ENCODE data around the gene BOLA2B. TPM values are rescaled to one million over a fixed set of nuclear protein-coding genes. Genes with fewer than 3 reads are reported as not detected.
"Not testable (repeated sequence)": the region's sequence is repeated elsewhere in the genome, so short reads cannot be mapped to it uniquely, and the experiment has no call there.

BOLA2B gene
- 64.5 and 73.2 TPM in 2 replicates for total RNA-seq
- long read RNA-seq, partial matches to known transcripts: 0 of 5 reads
- long read RNA-seq, other reads (novel, unspliced or antisense): 1 of 5 reads

DNA sequence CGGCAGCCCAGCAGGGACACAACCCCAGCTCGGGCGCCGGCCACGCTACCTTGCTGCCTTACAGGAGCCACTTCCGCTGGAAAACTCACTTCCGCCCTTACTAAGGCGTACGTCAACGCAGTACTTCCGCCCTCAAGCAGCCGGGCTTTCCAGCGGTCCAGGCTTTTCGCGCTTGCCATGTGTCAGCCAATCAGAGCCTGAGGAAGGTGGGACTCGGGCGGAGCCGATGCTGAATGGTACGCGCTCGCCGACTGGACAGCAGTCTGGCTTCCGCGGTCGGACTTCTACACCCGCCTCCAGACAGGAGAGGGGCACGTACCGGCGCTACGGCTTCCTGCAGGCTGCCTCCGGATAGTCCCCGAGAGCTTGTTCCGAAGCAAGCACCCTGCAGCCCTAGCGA, at the start of gene BOLA2B, which contains the start of gene SLX1A:
Gene BOLA2B, minus strand, starts transcription at position 52 of the 400 bp plus-strand sequence. CDS start 71 bp downstream, outside the sequence.
Gene SLX1A, plus strand, starts transcription at position 261 of the 400 bp plus-strand sequence. CDS start 210 bp downstream, outside the sequence.
- not testable (repeated sequence) for H3K4me1 Mint-ChIP-seq (ENCODE audit: unreplicated experiment); H3K36me3 Mint-ChIP-seq (ENCODE audit: unreplicated experiment); DNase-seq (ENCODE audit: extremely low spot score, unreplicated experiment); H3K27ac Mint-ChIP-seq (ENCODE audit: unreplicated experiment); H3K27me3 Mint-ChIP-seq (ENCODE audit: unreplicated experiment); H3K4me3 Mint-ChIP-seq (ENCODE audit: unreplicated experiment); H3K9me3 Mint-ChIP-seq (ENCODE audit: unreplicated experiment)

DNA sequence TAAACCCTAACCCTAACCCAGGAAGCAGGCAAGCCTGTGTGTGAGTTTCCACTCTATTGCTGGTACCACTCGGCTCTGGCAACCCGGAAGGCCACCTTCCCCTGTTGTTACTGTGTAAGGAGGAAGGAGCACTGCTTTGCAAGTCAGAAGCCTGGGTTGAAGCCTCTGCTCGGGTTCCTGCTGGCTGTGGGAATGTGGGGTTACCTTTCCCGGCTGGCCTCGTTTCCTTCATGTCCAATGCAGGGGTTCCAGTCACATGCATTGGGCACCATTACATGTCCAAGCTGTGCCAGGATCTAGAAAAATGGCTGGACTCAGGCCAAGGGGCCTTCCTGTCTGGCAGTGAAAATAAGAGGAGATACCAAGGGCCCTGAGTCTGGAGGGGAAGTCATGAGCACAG, 23.6 kb upstream of the BOLA2B start:
- not testable (repeated sequence) for H3K9me3 Mint-ChIP-seq (ENCODE audit: unreplicated experiment)

DNA sequence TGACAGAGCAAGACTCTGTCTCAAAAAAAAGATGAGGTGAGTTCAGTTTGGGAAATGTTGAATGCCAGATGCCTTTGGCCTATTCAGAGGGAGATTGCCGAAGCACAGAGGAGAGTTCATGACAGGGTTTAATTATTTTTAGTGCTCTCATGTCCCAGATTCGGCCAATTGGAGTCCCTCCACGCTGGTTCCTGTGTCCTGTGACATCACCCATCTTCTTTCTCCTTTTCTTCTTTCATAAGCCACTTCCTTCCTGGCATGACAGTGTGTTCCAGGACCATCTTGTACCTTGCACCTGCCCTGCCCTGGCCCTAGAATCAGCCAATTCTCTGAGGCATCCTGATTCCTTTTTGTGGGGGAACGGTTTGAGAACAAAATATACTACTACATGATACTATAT, 17.9 kb upstream of the BOLA2B start:
- not testable (repeated sequence) for H3K27ac Mint-ChIP-seq (ENCODE audit: unreplicated experiment); H3K27me3 Mint-ChIP-seq (ENCODE audit: unreplicated experiment); H3K4me1 Mint-ChIP-seq (ENCODE audit: unreplicated experiment); DNase-seq (ENCODE audit: extremely low spot score, unreplicated experiment); H3K9me3 Mint-ChIP-seq (ENCODE audit: unreplicated experiment); H3K36me3 Mint-ChIP-seq (ENCODE audit: unreplicated experiment); H3K4me3 Mint-ChIP-seq (ENCODE audit: unreplicated experiment)

More for the DNA sequence above, 23.6 kb upstream of the BOLA2B start:
- not testable (repeated sequence) for H3K27ac Mint-ChIP-seq (ENCODE audit: unreplicated experiment); H3K27me3 Mint-ChIP-seq (ENCODE audit: unreplicated experiment); H3K4me1 Mint-ChIP-seq (ENCODE audit: unreplicated experiment); H3K36me3 Mint-ChIP-seq (ENCODE audit: unreplicated experiment); H3K4me3 Mint-ChIP-seq (ENCODE audit: unreplicated experiment)
- peak; percentile 62 for DNase-seq (ENCODE audit: extremely low spot score, unreplicated experiment)

DNA sequence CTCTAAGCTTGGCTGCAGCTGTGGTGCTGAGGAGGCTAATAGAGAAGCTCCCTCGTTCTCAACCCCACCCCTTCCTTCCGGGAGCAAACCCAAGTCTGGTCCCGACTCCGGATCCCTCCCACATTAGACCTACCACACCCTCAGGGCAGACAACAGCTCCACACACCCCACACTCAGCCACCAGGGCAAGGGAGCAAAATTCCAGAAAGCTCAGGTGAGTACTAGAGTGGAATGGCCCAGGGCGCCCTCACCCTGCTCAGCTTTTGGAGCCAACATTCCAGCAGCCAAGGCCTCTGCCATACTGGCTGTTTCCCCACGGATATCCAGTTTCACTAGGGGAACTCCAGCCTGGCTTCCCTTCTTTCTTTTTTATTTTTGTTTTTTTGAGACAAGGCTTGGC, 15.6 kb upstream of the BOLA2B start:
- H3K27ac Mint-ChIP-seq (ENCODE audit: unreplicated experiment); H3K4me1 Mint-ChIP-seq (ENCODE audit: unreplicated experiment); DNase-seq (ENCODE audit: extremely low spot score, unreplicated experiment); H3K27me3 Mint-ChIP-seq (ENCODE audit: unreplicated experiment); H3K36me3 Mint-ChIP-seq (ENCODE audit: unreplicated experiment); H3K4me3 Mint-ChIP-seq (ENCODE audit: unreplicated experiment); H3K9me3 Mint-ChIP-seq (ENCODE audit: unreplicated experiment): not testable (repeated sequence)

DNA sequence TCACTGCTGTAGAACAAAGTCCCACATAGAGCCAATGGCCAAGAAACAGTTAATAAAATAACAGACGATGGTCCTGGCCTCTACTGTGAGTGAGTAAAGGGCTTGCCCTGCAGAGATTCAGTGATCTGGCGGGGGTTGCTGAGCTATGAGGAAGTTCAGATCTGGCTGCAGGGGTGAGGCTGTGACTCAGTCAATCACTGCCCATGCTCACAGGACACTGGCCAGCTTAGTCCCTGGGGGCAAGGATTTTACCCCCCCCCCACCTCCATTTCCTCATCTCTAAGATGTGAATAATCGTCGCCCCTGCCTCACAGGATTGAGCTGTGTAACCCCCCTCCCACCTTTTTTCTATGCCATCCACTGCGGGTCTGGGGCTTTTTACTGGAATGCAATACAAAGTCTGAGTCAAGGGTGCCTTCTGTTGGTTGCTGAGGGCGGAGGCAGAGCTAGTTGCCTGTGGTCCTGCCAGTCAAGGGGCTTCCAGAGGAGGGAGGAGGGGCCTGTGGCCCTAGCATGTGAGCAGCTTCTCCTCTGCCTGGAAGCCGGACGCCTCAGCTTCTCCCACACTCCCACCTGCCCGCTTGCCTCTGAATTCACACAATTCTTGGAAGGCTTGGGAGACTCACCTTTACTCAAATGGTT, 13.7 kb upstream of the BOLA2B start:
- H3K9me3 Mint-ChIP-seq (ENCODE audit: unreplicated experiment); H3K4me1 Mint-ChIP-seq (ENCODE audit: unreplicated experiment); H3K4me3 Mint-ChIP-seq (ENCODE audit: unreplicated experiment); H3K27me3 Mint-ChIP-seq (ENCODE audit: unreplicated experiment); H3K27ac Mint-ChIP-seq (ENCODE audit: unreplicated experiment); H3K36me3 Mint-ChIP-seq (ENCODE audit: unreplicated experiment): not testable (repeated sequence)
- peak; percentile 62 for DNase-seq (ENCODE audit: extremely low spot score, unreplicated experiment)

DNA sequence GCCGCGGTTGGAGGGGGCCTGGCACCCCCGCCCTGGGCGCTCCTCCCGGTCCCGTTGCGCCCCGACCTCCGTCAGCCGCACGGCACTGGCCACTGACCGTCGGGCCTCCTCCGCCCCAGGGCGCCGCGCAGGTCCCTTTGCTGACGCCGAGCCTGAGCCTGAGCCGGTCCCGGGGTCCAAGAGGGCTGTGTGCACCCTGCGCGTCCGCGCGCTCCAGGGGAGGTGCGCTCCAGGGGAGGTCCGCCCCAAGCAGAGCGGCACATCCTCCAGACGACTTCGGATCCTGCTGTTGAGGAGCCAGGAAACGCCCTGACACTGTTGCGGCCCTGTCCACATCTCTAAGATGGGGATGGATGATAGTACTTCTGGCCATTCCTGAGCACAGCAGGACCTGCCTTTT, 12.8 kb upstream of the BOLA2B start:
- H3K36me3 Mint-ChIP-seq (ENCODE audit: unreplicated experiment); H3K9me3 Mint-ChIP-seq (ENCODE audit: unreplicated experiment); H3K4me1 Mint-ChIP-seq (ENCODE audit: unreplicated experiment); DNase-seq (ENCODE audit: extremely low spot score, unreplicated experiment); H3K27me3 Mint-ChIP-seq (ENCODE audit: unreplicated experiment); H3K4me3 Mint-ChIP-seq (ENCODE audit: unreplicated experiment); H3K27ac Mint-ChIP-seq (ENCODE audit: unreplicated experiment): not testable (repeated sequence)

DNA sequence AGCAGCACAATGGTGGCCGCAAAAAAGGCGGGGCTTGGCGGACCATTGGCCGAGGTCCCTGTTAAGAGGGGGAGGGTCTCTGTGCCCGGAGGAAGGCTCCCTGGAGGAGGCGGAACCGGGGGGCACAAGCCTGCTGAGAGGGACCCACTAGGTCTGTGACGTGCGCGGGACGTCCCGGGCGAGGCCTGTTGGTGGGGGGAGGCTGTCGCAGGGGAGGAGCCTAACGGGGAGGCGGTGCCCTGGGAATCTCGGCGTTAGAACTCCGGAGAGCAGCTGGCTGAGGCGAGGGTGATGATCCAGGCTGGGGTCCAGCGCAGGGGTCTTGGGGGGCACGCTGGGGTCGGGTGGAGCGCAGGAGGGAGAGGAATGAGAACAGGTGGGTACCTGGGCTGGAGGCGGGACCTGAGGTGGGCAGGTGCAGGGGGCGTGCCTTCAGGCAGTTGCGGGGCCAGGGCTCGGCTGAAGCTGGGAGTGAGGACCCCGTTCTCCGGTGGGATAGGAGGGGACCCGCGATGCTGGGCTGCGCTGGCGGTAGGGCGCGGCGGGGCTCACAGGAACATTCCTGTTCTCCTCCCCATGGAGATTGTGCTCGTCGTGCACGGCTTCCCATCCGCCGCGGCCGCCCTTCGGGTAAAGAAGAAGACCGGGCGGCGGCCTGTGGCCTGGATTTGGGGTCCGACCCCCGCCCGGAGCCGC, 12.2 kb upstream of the BOLA2B start:
- not testable (repeated sequence) for H3K27me3 Mint-ChIP-seq (ENCODE audit: unreplicated experiment); H3K36me3 Mint-ChIP-seq (ENCODE audit: unreplicated experiment); H3K9me3 Mint-ChIP-seq (ENCODE audit: unreplicated experiment); H3K4me1 Mint-ChIP-seq (ENCODE audit: unreplicated experiment); H3K27ac Mint-ChIP-seq (ENCODE audit: unreplicated experiment); H3K4me3 Mint-ChIP-seq (ENCODE audit: unreplicated experiment)
- DNase-seq (ENCODE audit: extremely low spot score, unreplicated experiment): peak; percentile 77

DNA sequence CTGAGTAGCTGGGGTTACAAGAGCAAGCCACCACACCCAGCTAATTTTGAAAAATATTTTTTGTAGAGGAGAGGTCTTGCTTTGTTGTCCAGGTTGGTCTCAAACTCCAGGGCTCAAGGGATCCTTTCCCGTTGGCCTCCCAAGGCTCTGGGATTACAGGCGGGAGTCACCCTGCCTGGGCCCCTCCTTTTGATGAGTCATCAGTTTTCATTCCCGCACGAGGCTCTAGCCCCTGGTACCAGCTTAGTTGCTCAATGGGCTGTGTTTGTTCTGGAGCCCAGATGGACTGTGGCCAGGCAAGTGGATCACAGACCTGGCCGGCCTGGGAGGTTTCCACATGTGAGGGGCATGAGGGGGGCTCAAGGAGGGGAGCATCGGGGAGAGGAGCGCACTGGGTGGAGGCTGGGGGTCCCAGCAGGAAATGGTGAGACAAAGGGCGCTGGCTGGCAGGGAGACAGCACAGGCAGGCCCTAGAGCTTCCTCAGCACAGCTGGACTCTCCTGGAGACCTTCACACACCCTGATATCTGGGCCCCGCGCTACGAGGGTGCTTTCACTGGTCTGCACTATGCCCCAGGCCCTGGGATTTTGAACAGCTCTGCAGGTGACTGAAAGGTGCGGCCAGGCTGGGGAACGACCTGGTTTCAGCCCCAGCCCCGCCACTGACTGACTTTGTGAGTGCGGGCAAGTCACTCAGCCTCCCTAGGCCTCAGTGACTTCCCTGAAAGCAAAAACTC, 6.3 kb upstream of the BOLA2B start:
- not testable (repeated sequence) for H3K27ac Mint-ChIP-seq (ENCODE audit: unreplicated experiment); H3K36me3 Mint-ChIP-seq (ENCODE audit: unreplicated experiment); H3K27me3 Mint-ChIP-seq (ENCODE audit: unreplicated experiment); H3K9me3 Mint-ChIP-seq (ENCODE audit: unreplicated experiment); DNase-seq (ENCODE audit: extremely low spot score, unreplicated experiment); H3K4me1 Mint-ChIP-seq (ENCODE audit: unreplicated experiment); H3K4me3 Mint-ChIP-seq (ENCODE audit: unreplicated experiment)

DNA sequence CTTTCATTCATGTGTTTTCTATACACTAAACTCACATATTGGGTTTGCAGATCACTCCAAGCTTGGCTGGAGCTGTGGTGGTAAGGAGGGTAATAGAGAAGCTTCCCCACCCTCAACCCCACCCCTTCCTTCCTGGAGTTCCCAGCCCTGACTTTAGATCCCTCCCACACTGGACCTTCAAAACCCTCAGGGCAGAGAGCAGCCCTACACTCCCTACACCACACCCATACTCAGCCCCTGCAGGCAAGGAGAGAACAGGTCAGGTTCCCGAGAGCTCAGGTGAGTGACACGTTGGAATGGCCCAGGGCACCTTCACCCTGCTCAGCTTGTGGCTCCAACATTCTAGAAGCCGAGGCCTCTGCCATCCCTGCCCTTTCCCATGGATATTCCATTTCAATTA, 5.6 kb upstream of the BOLA2B start, which contains the start of gene SULT1A3:
Gene SULT1A3, plus strand, starts transcription at position 207 of the 400 bp plus-strand sequence. CDS start 1,474 bp downstream, outside the sequence.
- not testable (repeated sequence) for H3K4me1 Mint-ChIP-seq (ENCODE audit: unreplicated experiment); H3K4me3 Mint-ChIP-seq (ENCODE audit: unreplicated experiment); H3K9me3 Mint-ChIP-seq (ENCODE audit: unreplicated experiment); H3K36me3 Mint-ChIP-seq (ENCODE audit: unreplicated experiment); H3K27ac Mint-ChIP-seq (ENCODE audit: unreplicated experiment); H3K27me3 Mint-ChIP-seq (ENCODE audit: unreplicated experiment); DNase-seq (ENCODE audit: extremely low spot score, unreplicated experiment)

DNA sequence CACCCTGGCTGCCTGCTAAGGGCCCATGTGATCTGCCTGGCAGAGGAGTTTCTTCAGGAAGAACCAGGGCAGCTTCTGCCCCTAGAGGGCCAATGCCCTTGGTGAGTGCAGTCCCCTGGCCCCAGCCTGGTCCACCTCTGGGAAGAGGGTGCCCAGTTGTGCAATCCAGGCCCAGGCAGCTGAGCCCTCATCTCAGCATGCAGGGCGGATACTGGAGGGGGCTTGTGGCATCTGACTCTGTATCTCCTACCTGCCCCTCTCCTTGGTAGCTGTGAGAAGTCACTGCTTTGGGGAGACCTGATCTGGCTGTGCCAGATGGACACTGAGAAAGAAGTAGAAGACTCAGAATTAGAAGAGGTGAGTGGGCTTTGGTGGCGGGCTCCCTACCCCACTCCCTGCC, 3.5 kb upstream of the BOLA2B start:
- not testable (repeated sequence) for DNase-seq (ENCODE audit: extremely low spot score, unreplicated experiment); H3K27me3 Mint-ChIP-seq (ENCODE audit: unreplicated experiment); H3K36me3 Mint-ChIP-seq (ENCODE audit: unreplicated experiment); H3K4me1 Mint-ChIP-seq (ENCODE audit: unreplicated experiment); H3K4me3 Mint-ChIP-seq (ENCODE audit: unreplicated experiment); H3K9me3 Mint-ChIP-seq (ENCODE audit: unreplicated experiment); H3K27ac Mint-ChIP-seq (ENCODE audit: unreplicated experiment)

DNA sequence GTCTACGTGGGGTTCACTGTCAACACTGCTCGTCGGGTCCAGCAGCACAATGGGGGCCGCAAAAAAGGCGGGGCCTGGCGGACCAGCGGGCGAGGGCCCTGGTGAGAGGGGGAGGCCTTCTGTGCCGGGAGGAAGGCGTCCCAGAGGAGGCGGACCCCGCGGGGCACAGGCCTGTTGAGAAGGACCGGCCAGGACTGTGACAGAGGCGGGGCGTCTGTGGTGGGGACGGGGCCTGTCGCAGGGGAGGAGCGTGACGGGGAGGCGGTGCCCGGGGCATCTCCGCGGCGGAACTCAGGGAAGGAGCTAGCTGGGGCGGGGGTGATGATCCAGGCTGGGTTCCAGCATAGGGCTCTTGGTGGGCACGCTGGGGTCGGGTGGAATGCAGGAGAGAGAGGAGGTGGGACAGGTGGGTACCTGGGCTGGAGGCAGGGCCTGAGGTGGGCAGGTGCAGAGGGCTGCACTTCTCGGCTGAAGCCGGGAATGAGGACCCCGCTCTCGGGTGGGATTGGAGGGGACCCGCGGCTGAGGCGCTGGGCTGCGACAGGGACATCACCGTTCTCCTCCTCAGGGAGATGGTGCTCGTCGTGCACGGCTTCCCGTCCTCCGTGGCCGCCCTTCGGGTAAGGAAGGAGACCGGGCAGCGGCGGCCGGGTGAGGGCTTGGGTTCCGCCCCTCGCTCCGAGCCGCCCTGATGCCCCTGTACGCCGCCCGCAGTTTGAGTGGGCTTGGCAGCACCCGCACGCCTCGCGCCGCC, 883 bp upstream of the BOLA2B start:
- H3K4me1 Mint-ChIP-seq (ENCODE audit: unreplicated experiment); H3K36me3 Mint-ChIP-seq (ENCODE audit: unreplicated experiment); H3K27ac Mint-ChIP-seq (ENCODE audit: unreplicated experiment); H3K27me3 Mint-ChIP-seq (ENCODE audit: unreplicated experiment); DNase-seq (ENCODE audit: extremely low spot score, unreplicated experiment); H3K4me3 Mint-ChIP-seq (ENCODE audit: unreplicated experiment); H3K9me3 Mint-ChIP-seq (ENCODE audit: unreplicated experiment): not testable (repeated sequence)
